Right lung (tissue), 5 donors: ENCODE data around the gene SGMS1. TPM values are rescaled to one million over a fixed set of nuclear protein-coding genes. Genes with fewer than 3 reads are reported as not detected.
"Not testable (repeated sequence)": the region's sequence is repeated elsewhere in the genome, so short reads cannot be mapped to it uniquely, and the experiment has no call there.

Experiments
- DNase-seq, 2 donors: peaks; one replicate each; pipeline ENCODE4 v3.0.0-alpha.2; 2013
- polyA plus RNA-seq, 5 donors: library from polyadenylated mRNA; unstranded; fragments of 120-200 nt; gene quantifications; one replicate each; pipeline versions ENCODE4 v1.2.1 to v1.2.3, GENCODE V29; 2013; ENCODE audit warnings: inconsistent platforms in 1 of 5, low replicate concordance in 1 of 5; ENCODE audit not compliant: insufficient read length in 5 of 5, insufficient read depth in 1 of 5

Gene SGMS1
- polyA plus RNA-seq, 5 donors, result 44.5 to 63.4 (median 56.6) TPM

DNA sequence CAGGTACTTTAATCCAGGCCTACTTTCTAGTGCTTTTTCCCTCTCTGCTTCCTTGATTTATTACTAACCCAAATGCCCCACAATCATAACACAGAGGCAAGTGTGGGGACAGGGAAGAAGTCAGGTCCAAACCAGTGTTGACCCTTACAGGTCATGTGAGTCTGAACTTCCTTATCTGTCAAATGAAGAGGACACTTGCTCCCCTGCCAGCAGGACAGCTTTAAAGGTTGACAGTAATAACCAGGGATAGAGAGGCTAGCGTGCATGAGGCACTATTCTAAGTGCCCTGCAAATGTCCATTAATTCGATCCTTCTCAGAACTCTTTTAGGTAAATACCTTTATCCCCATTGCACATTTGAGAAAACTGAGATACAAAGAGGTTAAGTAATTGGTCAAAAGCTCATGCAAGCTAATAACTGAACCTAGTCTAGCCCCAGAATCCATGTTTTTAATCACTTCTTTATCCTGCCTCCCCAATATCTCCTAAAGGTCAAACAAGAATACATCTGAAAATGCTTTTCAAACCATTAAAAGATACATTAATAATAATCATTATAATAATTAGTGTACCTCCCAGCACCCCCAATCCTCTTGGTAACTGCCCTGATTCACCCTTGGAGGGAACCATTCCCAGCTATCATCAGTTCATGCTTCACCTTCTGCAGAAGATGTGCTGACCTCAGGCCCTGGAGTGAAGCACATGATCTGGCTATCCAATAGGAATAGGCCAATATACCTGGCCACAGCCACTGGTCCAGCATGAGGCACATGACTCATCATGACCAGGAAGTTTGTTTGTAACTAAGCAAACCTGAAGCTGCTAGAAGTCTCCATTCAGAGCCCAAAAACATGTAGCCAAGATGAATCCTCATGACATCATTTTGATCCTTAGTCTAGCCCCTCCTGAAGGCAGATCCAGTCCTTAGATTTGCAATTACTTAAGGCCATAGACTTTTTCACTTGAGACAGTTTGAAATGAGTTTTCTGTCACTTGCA lies 40.7 kb downstream of the SGMS1 start:
- no peak for DNase-seq

DNA sequence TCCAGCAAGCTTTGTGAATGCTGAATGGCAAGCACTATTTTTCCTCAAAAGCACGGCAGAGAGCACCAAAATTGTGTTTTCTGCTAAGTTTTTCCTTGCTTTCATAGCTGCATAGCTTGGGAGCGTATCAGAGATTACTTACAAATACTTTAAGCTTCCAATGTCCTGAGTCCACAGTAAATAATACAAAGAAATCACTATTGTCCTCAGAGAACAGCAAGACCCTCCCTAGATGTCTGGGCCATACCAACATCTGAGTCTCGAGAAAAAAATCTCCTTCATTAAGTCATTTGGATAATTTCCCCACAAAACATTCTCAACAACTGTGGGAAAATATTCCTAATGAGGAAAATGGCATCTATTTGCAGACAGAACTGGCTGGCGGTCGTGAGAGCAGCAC lies 41.7 kb downstream of the SGMS1 start:
- DNase-seq, result no peak

DNA sequence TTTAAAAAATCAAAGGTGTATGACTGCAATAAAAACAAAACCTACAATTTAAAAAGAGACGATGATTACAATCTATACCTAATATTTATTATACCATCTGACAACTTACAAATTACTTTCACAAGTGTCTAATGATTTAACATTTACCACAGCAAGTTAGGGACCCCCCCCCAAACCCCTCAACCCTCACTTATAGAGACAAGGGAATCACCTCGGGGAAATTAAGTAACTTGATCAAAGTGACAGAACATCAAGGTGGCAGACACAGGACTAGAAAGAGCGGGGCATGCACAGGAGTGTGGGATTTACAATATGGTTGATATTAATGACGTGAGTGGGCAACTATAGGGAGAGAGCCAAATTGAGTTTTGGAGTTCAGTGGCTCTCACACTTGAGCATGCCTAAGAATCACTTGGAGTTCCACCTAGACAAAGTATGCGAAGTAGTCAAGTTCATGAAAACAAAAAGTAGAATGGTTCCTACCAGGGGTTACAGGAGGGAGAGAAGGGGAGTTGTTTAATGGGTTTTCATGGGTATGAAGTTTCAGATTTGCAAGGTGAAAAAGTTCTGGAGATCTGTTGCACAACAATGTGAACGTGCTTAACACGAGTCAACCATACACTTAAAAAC lies 43.4 kb downstream of the SGMS1 start:
- no peak for DNase-seq

DNA sequence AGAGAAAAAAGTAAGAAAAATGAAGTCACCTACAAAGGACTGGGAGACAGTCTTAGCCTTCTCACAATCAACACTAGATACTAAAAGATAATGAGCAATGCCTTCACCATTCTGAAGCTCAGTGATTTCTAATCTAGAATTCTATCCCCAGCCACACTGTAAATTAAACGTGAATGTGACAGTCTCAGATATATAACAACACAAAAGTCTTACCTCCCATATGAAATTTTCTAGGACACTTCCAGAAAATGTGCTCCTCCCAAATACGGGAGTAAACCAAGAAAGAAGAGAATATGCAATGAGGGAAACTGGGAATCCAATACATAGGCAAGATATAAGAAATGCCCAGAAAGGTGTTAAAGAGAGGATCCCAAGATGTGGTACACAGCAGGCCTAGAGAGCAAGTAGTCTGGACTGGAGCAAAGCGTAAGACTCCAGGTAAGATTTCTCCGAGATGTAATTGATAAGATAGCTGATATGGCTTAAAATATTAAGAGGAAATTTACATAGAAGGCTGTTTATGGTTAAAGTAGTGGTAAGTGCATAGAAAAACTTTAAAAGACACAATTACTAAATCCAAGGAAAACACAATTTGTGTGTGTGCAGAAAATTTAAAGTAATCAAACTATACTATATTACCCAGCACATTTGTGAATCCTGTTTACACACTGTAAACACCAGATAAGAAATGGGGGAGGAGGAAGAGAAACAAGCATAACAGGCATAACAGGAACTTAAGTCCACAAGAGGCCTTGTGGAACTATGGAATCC lies 44.1 kb downstream of the SGMS1 start:
- no peak for DNase-seq

DNA sequence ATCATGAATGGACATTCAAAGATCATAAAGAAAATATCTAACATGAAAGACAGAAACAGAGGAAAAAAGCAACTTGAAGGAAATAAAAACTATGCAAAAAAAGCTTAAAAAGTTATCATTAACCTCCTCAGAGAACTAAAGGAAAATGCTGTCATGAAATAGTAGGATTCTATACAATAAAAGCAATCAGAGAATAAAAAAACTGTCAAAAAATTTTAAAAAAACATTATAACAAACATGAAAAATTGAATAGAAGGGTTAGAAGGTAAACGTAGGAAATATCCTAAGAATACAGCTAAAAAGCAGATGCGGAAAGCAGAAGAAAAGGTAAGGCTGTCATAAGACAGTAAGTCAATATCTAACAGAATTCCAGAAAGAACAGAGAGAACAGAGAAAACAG lies 44.8 kb downstream of the SGMS1 start:
- DNase-seq, result no peak

DNA sequence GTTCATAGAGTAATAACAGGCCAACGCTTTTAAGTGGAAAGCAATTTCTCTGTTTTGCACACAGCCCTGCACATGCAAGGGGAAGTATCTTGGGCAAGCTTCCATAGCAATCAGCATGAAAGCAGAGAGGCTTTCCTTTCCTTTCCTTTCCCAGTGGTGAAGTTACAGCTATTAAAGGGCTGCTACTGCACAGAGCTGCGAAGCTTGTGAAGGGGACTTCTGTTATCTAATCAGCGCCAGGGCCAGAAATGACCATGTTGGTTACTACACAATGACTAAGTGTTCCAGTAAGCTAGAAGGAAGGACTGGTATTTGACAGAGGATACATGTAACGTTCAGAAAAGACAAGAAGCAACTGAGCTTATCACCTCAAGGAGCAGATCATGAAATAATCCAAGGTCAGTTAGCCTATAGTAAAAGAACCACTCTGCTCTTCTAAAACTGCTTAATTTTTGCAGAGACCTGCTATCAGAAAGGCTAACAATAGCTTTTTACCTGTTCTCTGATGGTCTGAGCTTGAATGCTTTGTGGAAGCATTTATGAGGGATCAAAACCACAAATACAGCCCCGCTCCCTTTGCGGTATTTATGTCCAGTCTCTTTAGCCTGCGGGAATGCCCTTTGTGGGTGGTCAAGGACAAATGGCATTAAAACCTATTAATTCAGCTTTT lies 45.9 kb downstream of the SGMS1 start:
- DNase-seq, result peak in 1 of 2 donors; percentile 45

DNA sequence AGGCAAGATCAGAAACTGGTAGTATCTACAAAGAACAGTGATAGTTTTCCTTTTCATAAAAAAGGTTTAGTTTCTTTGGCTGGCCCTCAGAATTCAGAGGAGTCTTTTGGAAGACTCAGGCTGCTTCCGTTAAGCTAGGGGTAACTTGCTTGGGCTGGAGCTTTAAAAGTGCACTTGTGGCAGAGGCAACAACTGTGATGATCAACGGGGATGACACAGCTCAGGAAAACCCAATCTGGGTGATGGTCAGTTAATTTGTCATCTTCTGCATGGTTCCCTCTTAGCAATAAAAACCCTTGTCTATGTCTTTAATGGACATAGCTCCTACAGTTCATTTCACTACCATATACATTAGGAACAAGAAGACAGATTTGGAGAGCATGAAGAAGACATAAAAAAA lies 46.7 kb downstream of the SGMS1 start:
- DNase-seq, result no peak

DNA sequence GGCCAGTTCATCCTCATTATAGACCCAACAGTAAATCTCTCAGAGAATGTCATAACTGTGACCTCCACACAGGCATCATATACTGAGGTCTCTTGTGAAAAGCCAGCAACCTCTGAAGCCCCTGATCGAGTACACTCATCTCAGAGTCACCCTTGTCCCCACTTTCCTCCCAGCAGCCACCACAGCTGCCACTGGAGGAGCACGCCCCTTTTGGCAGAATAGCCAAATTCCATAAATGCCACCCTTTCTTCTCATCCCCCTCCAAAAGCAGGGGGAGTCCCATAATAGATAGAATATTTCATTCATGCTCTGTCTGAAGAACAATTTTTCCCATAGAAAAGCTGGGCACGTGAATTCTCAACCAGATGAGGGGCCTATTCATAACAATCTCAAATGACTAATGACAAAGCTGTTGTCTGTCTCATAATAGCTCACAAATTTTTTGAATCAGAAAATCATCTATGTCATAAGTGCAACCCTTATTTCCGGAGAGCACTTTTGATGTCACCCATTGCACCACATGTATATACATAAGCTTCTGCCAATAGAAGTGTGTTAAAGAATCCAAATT lies 47.4 kb downstream of the SGMS1 start:
- no peak for DNase-seq

DNA sequence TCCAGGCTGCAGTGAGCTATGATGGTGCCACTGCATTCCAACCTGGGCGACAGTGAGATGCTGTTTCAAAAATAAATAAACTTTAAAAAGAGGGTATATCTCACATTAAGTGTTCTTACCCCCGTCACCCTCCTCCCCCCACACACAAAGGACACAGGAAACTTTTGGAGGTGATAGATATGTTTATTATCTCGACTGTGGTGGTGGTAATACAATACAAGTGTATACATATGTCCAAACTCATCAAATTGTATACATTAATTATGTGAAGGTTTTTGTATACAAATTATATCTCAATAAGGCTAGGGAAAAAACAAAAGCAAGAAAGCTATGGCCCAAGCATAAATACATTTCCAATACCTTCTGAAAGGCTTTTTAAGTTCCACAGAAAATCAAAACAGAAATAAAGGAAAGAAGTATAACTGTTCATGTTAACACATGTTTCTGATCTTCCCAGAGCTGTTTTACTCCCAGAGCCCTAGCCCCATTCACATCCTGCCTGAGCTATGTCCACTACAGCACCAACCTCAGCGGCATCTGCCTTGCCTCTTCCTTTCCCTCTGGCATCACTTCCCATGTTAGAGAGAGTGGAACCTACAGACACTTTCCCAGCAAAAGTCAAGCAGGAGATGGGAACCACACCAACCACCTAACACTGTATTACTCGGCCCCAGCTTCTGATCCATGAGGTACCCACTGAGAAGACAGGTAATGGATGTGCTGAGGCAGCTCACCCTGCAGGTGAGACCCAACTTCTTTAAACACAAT lies 48.1 kb downstream of the SGMS1 start:
- DNase-seq, result no peak

DNA sequence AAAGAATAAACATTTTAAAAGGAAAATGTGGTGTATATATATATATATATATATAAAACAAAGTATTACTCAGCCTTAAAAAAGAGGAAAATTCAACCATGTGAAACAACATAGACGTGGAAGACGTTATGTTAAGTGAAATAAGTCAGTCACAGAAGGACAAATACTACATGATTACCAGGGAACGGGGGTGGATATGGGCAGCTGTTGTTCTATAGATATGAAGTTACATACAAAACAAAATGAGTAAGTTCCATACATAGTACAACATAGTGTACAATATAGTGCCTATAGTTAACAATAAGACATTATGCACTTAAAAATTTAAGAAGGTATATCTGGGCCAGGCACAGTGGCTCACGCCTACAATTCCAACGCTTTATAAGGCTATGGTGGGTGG lies 48.8 kb downstream of the SGMS1 start:
- no peak for DNase-seq

DNA sequence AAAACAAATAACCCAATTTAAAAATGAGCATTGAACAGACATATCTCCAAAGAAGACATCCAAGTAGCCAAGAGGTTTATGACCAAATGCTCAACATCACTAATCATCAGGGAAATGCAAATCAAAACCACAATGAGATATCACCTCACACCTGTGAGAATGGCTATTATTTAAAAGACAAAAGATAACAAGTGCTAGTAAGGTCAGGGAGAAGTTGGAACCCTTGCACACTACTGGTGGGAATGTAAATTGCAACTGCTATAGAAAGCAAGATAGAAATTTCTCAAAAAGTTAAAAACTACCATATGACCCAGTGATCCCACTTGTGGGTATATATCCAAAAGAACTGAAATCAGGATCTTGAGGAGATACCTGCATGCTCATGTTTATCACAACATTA lies 49.5 kb downstream of the SGMS1 start:
- DNase-seq, result no peak

DNA sequence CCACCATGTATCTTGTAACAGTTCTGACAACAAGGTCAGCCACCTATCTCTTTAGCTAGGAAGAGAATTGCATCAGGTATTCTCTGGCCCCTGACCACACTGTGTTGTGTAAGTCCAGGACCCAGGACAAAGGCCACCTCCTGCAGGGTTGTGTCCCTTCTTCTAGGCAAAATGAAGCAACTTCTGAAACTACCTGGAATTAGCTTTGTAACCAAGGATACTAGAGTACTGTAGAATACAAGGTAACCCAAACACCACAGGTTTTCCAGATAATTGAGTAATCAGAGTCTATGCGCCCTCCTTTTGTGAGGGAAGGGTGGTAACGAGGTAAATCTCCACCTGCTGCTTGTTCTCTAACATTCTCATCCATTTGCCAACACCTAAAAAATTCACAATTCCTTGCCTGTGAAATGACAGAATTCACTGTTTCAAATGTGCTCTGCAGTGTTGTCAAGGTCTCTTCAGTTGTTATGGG lies 51.7 kb downstream of the SGMS1 start:
- no peak for DNase-seq

DNA sequence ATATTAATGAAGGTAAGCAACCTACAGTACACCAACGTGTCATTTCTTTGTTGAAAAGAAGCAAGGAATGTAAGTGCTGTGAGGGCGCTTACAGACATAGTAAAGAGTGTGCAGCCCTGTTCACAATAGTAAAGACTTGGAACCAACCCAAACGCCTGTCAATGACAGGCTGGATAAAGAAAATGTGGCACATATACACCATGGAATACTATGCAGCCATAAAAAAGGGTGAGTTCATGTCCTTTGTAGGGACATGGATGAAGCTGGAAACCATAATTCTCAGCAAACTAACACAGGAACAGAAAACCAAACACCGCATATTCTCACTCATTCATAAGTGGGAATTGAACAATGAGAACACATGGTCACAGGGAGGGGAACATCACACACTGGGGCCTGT lies 55.0 kb downstream of the SGMS1 start:
- DNase-seq, result not testable (repeated sequence)

DNA sequence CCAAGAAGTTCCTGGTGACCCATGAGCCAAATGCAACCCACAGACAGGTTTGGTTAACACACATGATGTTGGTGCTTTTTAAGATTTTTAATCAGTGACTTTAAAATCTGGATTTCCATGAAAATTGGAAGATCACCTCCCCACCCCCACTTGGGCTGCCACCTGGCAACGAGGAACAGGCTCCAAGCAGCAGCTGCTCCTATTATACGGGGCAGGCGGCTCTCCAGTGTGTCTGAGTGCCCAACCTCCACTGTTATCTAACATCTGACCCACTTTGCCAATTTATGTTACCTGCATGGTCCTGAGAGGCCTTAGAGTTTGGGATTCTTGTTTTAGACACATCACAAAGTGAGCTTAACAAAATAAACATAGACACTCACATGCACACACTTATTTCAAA lies 56.4 kb downstream of the SGMS1 start:
- no peak for DNase-seq

DNA sequence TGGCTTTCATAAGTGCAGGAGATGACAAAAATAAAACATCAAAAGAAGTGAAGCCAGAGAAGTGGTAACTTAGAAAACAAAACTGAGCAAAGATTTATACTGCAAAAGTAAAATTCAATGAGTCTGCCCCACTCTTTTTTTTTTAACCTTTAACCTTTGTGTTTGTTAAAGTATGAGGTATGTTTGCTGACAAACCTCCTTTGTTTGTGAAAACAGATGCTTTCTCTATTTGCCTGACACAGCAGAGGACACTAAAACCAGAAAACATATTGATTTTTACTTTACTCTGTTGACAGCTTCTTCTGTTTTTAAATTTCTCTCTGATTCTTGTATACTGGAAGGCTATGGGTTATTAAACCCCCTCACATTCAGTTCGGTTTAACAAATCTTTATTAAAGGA lies 57.6 kb downstream of the SGMS1 start:
- DNase-seq, result no peak

DNA sequence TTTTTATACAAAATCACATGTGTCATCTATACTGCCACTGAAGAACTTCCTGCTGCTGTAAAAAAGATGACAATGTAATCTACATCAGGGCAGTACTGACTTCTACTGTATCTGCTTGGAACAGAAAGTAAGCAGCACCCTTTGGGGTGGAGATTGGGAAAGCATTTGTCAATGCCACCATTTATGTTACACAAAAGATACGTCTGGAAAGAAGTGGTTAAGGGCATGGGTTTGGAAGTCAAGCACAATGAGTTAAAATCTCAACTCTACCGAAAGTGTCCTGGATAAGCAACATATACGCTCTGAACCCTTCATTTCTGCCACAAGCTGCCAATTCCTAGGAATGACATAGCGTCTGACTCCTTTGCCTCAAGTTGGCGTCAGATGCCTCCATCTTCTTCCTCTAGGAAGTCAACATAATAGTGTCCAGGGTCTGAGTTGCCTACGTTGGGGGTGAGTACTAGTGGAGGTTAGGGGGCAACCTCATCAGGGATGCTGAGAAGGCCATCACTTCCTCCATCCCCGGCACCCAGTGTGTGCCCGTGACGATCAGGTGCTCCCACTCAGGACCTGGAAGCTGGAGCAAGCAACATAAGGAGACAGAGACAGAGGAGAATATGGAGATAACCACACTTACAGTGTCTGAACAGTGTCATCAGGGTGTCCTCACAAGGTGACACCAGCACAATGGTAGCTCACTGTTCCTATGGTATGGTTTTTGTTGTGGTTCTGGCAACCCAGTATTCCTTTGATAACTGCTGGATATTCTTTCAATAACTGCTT lies 58.3 kb downstream of the SGMS1 start:
- DNase-seq, result no peak

DNA sequence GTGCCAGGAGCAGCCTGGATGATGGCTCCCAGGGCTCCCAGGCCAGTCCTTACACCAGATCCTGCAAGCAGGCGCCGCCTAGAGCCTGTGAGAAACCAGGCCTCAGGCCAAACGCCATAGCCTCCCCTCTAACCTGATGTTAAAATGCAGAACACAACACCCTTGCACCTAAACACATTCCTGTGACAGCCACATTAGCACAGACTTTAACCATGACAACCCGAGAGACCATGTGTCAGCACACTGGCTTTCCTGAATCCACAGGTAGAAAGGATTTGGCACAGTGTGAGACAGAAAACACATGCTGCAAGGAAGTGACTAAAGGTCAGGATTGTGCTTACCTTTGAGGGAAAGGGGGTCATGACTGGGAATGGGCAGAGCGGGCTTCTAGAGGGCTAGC lies 59.9 kb downstream of the SGMS1 start:
- DNase-seq, result no peak

DNA sequence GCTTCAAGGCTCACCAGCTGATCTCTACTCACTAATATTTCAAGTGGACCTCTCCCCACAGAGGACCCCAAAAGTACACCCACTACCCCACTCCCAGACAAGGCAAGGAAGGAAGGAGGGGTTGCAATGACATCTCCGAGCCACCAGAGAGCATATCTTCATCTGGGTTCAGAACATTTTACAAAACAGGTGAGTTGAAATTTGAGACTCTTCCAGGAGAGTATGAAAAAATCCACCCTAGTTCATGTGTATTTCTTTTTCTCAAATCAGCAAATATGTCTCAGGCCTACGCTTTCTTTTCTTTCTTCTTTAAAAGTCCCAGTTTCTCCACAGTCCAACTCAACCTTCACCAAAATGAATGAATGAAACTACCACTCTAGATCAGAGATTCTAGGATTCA lies 61.9 kb downstream of the SGMS1 start:
- DNase-seq, result no peak

DNA sequence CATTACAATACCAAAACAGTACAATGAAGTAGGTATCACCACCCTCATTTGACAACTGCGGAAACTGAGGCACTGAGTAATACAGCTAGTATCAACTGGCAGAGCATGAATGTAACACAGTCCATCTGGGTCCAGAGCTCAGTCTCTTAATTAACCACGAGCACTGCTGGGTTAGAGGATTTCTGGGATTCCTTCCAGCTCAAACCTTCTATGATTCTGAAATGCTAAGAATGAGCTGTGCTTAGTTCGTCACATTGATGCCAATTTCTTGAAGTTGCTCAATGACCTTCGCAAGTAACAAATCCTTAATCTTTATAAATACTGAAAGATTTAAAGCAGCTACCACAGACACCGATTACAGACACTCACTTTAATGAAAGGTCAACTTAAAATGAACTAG lies 62.5 kb downstream of the SGMS1 start:
- DNase-seq, result peak; percentile 86 to 88

DNA sequence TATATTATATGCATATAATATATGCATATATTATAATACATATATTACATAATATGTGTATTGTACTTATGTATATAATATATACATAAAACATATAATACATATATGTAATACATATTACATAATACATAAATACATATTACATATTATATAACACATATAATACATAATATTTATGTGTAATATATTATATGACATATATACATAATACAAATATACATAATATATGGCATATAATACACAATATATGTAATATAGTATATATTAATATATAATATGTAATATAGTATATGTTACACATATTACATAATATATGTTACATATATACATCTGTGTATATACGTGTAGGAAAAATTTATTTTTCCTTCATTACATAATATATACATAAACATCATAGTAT lies 63.4 kb downstream of the SGMS1 start:
- no peak for DNase-seq
